SKM-1 (cell line): Measurements from ENCODE around the gene FXYD5.
"Not testable (repeated sequence)": the region's sequence is repeated elsewhere in the genome, so short reads cannot be mapped to it uniquely, and the experiment has no call there.

Experiments
- DNase-seq: peaks from one replicate; lab custom pipeline; 2025; ENCODE audit not compliant: unreplicated experiment; lab: John Stamatoyannopoulos, UW

The FXYD5 gene

DNA sequence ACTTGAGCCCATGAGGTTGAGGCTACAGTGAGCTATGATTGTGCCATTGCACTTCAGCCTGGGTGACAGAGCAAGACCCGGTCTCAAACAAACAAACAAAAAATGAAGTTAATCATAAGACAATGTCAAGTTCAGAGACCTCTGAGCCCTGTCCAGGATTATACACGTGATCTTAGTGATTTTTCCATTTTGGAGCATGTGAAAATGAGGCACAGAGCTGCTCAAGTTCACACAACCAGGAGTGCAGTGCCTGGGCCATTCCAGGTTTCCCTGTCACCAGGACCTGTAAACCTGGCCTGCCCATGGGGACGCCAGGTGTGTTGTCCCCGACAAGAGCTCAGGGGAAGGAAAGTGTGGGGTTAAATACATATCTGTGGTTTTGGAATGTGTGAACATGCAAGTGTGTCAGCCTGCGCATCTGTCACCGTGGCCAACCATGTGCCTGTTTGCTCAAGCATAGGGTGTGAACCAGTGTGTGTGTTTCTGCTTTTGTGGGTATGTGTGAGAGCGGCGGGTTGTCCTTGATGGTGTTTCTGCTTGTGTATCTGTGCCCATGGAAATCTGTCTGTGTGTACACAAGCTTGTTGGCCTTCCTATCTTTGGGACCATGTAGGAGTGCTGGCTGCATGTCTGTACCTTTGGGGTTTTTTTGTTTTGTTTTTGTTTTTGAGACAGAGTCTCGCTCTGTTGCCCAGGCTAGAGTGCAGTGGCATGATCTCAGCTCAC lies 17.4 kb upstream of the FXYD5 start:
- no peak for DNase-seq

DNA sequence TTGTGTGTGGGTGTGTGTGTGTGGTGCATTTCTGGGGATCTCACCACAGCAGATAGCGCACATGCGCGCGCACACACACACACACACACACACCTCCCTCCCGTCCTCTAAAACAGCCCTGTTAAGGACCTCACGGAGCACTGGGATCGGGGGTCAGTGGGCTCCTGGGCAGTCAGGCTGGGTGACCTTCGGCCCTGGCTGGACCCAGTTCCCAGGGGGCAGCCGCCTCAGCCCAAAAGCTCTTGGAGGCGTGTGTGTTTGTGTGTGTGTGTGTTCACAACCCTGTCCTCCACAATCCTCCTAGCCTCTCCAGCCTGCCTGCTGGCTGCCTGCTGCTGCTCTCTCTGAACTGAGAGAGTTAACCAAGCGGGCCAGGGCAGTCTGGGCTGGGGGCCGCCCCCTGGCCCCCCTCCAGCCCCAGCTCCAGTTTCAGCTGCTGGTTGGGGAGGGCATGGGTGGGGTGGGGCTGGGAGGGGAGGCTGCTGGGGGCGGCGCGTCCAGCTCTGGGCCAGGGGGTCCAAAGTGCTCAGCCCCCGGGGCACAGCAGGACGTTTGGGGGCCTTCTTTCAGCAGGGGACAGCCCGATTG lies 16.1 kb upstream of the FXYD5 start, which contains the start of gene FXYD1:
TSS of gene FXYD1 (plus strand) at position 520 of the 588 bp plus-strand sequence. CDS start 1,256 bp downstream, outside the sequence.
- DNase-seq = no peak

DNA sequence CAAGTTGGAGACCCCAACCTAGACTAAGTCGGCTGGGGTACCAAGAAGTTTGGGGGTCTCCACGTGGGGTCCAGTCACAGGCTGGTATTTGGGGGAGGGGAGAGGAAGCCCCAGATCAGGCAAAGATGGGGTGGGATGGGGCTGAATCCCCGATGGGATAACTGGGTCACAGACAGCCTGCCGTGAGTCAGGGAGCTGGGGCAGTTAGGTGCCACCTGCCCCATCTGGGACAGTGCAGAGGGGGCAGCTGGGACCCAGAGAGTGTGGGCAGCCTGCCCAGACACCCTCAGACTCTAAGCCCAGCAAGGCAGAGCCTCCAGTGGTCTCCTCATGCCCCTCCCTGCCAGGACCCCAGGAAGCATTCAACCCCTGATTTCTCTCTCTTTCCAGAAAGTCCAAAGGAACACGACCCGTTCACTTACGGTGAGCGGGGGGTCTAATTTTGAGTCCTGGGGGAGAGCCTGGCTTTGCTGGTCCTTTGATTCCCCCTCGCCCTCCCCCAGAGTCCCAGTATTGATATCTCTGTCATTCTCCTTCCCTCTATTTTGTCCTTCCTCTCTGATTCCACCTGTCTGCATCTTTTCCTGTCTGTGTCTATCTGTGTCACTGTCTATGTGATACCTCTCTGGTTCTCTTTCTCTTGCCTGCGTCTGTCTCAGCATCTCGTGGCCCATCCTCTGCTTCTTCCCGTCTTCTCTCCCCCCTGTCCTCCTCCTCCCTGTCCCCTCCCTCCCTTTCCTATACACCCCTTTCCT lies 14.2 kb upstream of the FXYD5 start:
- DNase-seq = no peak

DNA sequence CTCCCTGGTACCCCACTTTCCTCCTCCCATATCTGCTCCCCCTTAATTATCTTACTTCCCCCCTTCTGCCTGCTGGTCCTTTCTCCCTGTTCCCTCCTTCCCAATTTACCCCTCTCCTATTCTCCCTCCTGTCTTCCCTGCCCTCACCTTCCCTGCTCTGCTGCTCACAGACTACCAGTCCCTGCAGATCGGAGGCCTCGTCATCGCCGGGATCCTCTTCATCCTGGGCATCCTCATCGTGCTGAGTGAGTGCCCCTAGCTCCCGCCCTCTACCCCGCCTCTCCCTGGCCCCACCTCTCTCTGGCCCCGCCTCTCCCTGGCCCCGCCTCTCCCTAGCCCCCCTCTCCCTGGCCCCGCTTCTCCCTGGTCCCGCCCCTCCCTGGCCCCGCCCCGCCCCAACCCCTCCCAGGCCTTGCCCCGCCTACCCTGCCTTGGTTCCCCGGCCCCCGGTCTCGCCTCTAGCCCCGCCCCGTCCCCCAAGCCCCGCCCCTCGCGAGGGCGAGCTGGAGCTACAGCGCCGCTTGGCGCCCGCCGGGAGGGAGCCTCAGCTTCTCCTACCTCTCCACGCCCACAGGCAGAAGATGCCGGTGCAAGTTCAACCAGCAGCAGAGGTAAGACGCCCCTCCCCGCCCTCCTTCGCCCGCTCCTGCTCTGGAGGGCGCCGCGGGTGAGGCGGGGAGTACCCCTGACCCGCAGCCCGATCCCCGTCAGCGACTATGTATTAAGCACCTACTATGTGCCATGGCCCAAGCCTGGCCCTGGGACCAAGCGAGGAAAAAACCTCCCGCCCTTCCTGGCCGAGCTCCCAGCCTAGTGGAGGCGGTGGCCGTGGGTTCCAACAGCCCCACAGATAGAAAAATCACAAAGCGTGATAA lies 13.3 kb upstream of the FXYD5 start:
- DNase-seq = peak; percentile 72

DNA sequence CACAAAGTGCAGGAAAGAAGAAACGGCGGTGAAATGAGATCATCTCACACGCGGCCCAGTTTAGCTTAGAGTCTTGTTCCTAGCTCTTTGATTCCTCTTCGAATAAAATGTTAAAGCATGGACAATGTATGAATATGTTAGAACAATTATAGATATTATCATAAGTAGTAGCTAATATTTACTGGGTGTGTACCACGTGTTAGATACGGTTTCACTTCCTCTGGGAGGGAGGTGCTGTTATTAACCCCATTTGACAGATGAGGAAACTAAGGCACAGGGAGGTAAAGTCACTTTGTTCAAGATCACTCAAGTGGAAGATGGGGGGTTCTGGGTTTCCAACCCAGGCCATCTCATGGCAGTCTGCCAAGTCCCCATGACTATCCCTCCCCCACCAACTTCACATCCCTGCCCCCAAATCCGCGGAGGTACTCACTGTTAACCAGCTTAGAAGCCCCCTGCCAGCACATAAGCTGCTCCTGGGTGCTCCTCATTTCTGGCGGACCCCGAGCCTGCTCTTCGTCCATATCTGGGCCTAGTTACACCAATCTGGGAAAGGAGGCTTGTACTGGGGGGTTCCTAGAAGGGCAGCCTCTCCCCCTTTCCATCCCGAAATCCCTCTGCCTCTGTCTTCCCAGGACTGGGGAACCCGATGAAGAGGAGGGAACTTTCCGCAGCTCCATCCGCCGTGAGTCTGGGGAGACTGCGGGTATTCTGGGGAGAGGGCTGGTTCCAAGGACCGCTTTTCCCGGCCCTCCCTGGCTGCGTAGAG lies 12.5 kb upstream of the FXYD5 start:
- no peak for DNase-seq

DNA sequence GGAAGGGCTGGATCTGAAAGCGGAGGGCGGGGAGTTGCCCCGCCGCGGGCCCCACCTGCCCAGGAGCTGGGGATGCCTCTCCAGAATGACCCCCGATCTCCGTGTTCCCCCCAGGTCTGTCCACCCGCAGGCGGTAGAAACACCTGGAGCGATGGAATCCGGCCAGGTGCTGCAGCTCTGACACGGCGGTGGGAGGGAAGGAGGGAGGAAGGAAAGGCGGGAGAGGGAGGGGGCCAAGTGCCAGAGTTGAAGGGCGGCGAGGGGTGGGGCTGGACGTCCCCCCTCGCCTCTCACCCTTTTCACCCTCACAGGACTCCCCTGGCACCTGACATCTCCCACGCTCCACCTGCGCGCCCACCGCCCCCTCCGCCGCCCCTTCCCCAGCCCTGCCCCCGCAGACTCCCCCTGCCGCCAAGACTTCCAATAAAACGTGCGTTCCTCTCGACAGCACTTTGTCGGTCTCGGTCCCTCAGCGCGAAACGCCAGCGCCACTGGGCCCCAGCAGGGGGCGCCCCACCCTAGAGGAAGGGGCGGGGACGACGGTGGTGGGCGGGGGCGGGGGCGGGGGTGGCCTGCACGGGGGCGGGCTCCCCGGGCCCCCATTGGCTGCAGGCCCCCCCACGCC lies 11.8 kb upstream of the FXYD5 start:
- peak; percentile 26 for DNase-seq

DNA sequence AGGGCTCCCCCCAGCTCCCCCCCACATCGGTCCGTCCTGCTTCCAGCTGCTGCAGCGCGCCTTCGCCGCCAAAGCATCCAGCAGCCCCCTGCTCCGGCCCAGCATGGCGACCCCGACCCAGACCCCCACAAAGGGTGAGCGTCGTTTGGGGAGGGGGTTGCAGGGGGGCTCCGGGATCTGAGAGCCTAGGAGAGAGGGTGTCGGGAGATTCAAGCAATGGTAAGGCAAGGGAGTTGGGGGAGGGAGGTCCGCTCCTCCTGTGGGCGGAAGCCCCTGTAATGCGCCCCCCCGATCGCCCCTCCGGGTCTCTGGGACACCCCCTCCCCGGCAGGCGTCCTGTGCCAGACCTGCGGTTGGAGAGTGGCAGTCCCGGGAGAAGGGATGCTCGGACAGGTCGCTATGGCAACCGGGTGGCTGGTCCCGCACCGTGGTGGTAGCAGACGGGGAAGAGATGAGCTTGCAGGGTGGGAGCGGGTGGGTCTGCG lies 11.3 kb upstream of the FXYD5 start, which contains the start of gene FXYD7:
TSS of gene FXYD7 (plus strand) at position 25 of the 485 bp plus-strand sequence. CDS start at position 104, 79 bp downstream.
- DNase-seq = no peak

DNA sequence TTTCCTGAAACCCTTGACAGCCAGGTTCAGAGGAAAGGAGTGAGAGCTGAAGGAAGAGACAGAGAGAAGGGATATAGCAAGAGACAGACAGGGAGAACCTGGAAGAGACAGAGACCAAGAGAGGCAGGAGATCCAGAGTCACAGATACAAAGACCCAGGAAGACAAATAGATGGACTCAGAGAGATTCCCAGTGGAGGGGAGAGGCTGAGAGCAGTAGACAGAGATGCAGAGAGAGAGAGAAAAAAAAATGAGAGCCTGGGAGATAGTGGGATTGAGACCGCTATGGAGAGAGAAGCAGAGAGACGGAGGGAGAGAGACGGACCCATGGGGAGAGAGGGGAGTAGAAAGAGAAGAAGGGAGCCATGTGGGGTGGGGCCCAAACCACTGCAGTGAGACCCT lies 10.7 kb upstream of the FXYD5 start:
- no peak for DNase-seq

DNA sequence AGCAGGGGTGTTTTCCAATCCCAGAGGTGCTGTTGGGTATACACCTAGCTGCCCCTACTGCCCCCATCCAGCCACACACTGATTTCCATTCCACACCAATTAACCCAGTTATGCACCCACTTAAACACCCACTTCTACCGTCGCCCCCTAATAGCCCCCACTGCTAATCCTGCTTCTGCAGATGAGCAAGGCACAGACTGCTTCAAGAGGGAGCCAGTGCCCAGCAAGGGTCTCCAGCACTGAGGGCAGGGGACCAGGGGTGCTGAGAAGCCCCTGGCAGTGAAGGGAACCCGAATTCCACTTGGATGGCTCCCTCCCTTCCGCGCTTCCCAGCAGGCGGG lies 10.3 kb upstream of the FXYD5 start:
- no peak for DNase-seq

DNA sequence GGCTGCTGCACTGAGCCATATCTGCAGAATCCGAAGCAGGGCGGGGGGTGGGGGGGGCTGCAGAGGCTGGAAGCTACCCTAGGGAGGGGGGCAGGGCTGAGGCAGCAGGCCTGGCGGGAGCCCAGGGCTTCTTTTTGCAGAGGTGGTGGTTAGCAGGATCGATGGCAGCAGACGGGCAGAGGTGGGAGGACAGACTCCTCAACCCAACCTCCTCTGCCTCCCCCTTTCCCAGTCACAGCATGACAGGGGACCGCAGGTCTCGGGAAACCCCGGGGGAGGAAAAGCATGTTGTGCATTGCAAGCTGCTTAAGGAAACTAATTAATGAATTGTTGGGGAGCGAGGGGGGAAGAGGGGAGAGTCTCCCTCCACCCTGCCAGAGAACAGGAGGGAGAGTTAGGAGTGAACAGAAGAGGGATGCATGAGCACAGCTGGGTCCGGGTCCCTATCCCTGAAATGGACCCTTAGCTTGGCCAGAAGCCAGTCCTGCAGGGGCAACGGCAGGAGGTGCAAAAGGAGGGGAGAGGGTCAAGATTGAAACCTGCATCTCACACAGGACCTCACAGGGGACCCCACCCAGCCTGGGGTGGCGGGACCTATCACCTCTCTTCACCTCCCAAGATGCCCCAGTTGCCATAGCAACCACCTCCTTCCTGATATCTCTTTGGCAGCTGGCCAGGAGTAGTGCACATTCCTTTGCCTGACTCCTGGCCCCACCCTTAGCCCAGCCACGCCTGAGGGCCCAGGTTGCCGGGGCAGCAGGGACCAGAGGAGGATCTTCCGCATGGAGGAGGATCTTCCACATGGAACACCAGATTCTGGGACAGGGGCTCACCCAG lies 9.7 kb upstream of the FXYD5 start:
- no peak for DNase-seq

DNA sequence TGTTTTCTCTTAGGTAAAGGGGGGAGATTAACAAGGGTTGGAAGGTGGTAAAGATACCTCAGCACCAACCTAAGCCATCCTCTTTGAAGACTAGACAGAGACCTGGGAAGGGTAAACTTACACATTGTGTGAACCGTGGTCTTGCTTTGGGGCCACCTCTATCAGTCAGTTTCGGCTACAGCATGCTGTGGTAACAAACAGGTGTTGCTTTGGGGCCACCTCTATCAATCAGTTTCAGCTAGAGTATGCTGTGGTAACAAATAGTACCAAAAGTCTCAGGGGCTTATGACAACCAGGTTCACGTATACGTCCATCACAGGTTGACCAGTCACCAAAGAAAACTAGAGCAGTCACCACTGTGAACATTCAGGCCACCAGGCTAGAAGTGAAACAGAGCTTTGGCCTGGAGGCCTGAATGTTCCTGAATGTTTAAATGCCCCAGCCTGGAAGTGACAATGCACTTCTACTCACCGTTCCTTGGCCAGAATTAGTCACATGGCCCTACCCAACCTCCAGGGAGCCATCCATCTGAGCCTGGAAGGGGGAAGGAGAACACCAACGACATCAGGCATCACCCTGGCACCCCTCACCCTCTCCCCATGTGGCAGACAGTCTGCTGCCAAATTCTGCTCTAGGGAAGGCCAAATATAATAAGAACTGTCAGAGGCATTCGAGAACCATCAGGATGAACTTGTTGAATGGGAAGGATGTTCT lies 7.6 kb upstream of the FXYD5 start:
- DNase-seq = no peak

DNA sequence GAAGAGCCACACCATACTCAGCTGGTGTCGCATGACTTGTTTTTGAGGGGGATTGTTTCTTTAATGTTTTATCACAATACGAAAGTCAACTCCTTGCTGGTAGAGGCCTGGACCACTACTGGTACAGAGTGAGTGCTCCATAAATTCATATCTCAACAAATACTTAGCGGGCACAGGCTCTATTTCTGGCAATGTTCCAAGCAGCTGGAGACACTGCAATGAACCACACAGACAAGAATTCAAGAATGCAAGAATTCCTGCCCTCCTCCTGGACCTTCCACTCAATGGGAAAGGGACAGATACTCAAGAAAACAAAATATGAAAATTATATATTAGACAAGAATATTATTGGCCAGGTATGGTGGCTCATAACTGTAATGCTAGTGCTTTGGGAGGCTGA lies 5.1 kb upstream of the FXYD5 start:
- DNase-seq = no peak

DNA sequence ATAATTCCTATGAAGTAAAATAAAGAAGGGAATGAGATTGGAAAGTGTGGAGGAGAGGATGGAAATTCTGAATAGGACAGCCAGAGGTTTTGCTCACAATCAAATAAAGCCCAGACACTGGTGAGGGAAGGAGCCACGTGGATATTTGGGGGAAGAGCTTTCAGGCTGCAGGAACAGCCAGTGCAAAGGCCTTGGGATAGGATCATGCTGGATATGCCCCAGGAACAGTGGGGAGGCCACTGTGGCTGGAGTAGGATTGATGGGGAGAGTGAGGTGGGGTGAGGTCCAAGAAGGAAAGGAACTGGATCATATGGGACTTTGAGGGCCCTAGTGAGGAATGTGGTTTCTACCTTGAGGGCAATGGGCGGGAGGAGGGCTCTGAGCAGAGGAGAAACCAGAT lies 4.1 kb upstream of the FXYD5 start:
- DNase-seq = no peak

DNA sequence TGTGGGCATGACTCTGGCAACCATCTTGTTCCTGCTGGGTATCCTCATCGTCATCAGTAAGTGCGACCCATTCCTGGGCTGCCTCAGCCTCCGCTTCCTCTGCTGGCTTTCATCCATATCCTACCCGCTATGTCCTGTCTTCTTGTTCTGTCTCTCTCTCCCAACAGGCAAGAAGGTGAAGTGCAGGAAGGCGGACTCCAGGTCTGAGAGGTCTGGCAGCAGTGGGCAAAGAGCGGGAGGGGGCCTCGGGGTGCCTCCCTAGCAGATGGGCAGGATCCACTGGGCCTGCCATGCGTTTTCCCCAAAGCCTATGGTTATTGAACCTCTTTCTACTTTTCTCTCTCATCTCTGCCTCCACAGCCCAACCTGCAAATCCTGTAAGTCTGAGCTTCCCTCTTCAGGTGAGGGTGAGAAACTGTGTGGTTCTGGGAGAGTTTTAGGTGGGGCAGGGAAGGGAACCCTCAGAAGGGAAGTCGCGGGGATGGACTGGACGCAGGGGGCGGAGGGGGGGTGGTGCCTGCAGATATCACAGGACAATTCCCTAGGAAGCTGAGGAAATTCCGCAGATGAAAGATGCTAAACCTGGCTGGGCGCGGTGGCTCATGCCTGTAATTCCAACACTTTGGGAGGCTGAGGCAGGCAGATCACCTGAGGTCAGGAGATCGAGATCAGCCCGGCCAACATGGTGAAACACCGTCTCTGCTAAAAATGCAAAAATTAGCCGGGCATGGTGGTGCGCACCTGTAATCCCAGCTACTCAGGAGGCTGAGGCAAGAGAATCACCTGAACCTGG lies 3.1 kb upstream of the FXYD5 start:
- DNase-seq = no peak

DNA sequence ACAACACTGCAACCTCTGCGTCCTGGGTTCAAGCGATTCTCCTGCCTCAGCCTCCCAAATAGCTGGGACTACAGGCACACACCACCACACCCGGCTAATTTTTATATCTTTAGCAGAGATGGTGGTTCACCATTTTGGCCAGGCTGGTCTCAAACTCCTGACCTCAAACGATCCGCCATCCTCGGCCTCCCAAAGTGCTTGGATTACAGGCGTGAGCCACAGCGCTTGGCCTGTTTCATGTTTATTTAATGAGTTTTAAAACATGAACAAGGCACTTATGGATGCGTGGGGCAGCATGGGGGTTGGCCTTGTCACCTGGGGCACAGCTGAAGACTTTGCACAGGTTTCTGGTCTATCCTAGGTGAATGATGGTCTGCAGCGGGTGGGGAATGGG lies 1.4 kb upstream of the FXYD5 start:
- DNase-seq = not testable (repeated sequence)

DNA sequence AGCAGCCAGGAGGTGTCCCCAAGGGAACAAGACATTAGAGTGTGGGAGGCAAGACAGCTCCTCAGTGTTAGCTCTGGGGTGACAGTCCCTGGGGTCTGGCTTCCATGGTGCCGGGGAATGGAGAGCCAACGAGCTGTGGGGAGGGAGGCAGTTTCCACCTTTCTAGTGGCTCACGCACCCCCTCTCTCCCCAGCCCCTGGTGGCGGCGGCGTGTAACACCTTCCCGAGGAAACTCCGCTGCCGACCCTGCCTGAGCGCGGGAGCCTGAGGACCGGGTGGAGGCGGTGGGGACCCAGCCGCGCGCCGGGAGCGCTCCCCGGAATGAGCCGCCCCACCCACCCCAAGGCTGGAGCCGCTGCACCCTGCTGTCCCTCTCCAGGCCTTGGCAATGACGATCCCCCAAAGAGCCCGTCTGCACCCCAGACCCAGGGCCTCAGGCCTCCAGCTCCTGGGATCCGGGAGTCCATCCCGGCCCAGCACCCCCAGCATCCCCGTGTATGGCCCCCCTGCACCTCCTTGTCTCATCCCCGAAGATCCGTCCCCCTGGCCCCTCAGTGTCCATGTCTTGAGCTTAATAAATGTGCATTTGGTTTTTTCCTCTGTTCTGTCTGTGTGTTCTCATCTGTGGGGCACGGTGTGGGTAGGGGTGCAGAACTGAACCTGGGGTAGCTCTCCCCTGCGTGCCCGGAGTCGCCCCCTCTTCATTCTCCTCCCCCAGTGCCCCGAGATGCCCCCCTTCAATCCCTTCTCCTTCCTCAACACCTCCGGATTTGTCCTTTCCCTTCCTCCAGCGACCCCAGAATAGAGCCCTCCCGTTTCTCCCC lies 622 bp upstream of the FXYD5 start:
- no peak for DNase-seq

DNA sequence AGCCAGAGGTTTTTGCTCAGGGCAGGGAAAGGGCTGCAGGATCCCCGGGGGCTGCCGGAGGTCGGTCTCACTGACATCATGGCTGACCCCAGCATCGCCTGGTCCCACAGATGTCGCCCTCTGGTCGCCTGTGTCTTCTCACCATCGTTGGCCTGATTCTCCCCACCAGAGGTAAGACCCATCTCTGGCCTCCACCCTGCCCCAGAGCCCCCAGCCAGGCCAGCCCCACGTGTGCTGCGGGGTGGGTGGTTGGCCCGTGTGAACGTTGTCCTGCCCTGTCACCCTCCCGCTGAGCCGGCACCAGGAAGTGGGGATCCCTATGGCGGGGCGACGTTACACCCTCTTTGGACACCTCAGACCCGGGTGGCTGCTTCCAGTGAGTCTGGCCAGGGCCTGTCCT lies 906 bp downstream of the FXYD5 start:
- DNase-seq = no peak
